Urothelium cell line (cell line): ENCODE measurements around the gene OR2M5.

Source experiments
- DNase-seq: peaks from one replicate; pipeline ENCODE4 v3.0.0; 2011; ENCODE audit warnings: low spot score, mixed read lengths
- FAIRE-seq: peaks from 2 replicates; lab custom pipeline; 2011; peaks lifted over from hg19 to GRCh38; lab: Jason Lieb, UNC

The OR2M5 gene

GRCh38 chr1:248144513-248145198 is at the start of gene OR2M5:
Gene OR2M5, plus strand, starts transcription at chr1:248145148. Its CDS starts 0 bp downstream, at chr1:248145148.
- DNase-seq (no peak), FAIRE-seq (no peak)

- FAIRE-seq (no peak), DNase-seq (no peak)
These were observed 46.4 kb upstream of the OR2M5 start for GRCh38 chr1:248098529-248098928.

GRCh38 chr1:248102847-248103246 is 42.1 kb upstream of the OR2M5 start:
- FAIRE-seq (no peak), DNase-seq (no peak)

- FAIRE-seq = no peak
- no peak for DNase-seq
These were observed 33.8 kb upstream of the OR2M5 start for GRCh38 chr1:248111157-248111556.

- no peak for FAIRE-seq
- no peak for DNase-seq
These were observed 30.1 kb upstream of the OR2M5 start for GRCh38 chr1:248114890-248115289.

GRCh38 chr1:248127653-248128052 is 17.3 kb upstream of the OR2M5 start:
- FAIRE-seq (no peak), DNase-seq (no peak)

- DNase-seq (no peak), FAIRE-seq (no peak)
These were observed 8.1 kb upstream of the OR2M5 start for GRCh38 chr1:248136811-248137210.

- FAIRE-seq = no peak
- DNase-seq = no peak
These were observed 4.1 kb upstream of the OR2M5 start for GRCh38 chr1:248140846-248141245.

- FAIRE-seq (no peak), DNase-seq (no peak)
These were observed 1.6 kb upstream of the OR2M5 start for GRCh38 chr1:248143311-248143710.

- FAIRE-seq (no peak), DNase-seq (no peak)
These were observed 7.3 kb downstream of the OR2M5 start for GRCh38 chr1:248152056-248152827.

GRCh38 chr1:248155927-248156326 is 11.0 kb downstream of the OR2M5 start:
- FAIRE-seq (no peak), DNase-seq (no peak)

GRCh38 chr1:248158758-248159157 is 13.8 kb downstream of the OR2M5 start:
- DNase-seq (no peak), FAIRE-seq (no peak)

GRCh38 chr1:248164031-248164430 is 19.1 kb downstream of the OR2M5 start:
- FAIRE-seq (no peak), DNase-seq (no peak)

- no peak for FAIRE-seq
- no peak for DNase-seq
These were observed 20.2 kb downstream of the OR2M5 start for GRCh38 chr1:248165186-248165585.

- DNase-seq (no peak), FAIRE-seq (no peak)
These were observed 29.6 kb downstream of the OR2M5 start, which contains the start of gene OR2M2 for GRCh38 chr1:248174521-248174920. Gene OR2M2, plus strand, starts transcription at chr1:248174821. Its CDS starts 5,165 bp downstream, at chr1:248179986.

- FAIRE-seq = no peak
- no peak for DNase-seq
These were observed 39.0 kb downstream of the OR2M5 start for GRCh38 chr1:248183996-248184395.

- DNase-seq (no peak), FAIRE-seq (no peak)
These were observed 42.4 kb downstream of the OR2M5 start for GRCh38 chr1:248187363-248187762.

- FAIRE-seq (no peak), DNase-seq (no peak)
These were observed 44.1 kb downstream of the OR2M5 start for GRCh38 chr1:248189026-248189425.

GRCh38 chr1:248194117-248194516 is 49.2 kb downstream of the OR2M5 start:
- FAIRE-seq (no peak), DNase-seq (no peak)
